Inflammatory macrophage treated with lipopolysaccharide for 4 hours (primary cell): ENCODE data around the gene CYFIP1.
"Not testable (repeated sequence)": the region's sequence is repeated elsewhere in the genome, so short reads cannot be mapped to it uniquely, and the experiment has no call there.

Source experiments
- DNase-seq: peaks from one replicate; pipeline ENCODE4 v3.0.0-alpha.2; 2020

The CYFIP1 gene

GRCh38 chr15:22980189-22981050 is at the start of gene CYFIP1:
CYFIP1 (minus strand) TSS chr15:22980368; CDS start chr15:22947285, 33,083 bp downstream.
- peak; percentile 82 for DNase-seq

- no peak for DNase-seq
Observed at GRCh38 chr15:23026218-23026617, 46.0 kb upstream of the CYFIP1 start.

- no peak for DNase-seq
Observed at GRCh38 chr15:23022156-23022555, 42.0 kb upstream of the CYFIP1 start.

- no peak for DNase-seq
Observed at GRCh38 chr15:23014394-23015000, 34.3 kb upstream of the CYFIP1 start.

- DNase-seq: no peak
Observed at GRCh38 chr15:23013681-23014080, 33.5 kb upstream of the CYFIP1 start.

GRCh38 chr15:23012616-23013015 is 32.4 kb upstream of the CYFIP1 start:
- DNase-seq: not testable (repeated sequence)

GRCh38 chr15:23003736-23004135 is 23.6 kb upstream of the CYFIP1 start:
- DNase-seq: no peak

GRCh38 chr15:23002920-23003319 is 22.8 kb upstream of the CYFIP1 start:
- no peak for DNase-seq

- DNase-seq: no peak
Observed at GRCh38 chr15:22995795-22996194, 15.6 kb upstream of the CYFIP1 start.

GRCh38 chr15:22992024-22992326 is 11.8 kb upstream of the CYFIP1 start:
- DNase-seq: peak; percentile 40

GRCh38 chr15:22989576-22990477 is 9.7 kb upstream of the CYFIP1 start:
- no peak for DNase-seq

GRCh38 chr15:22988811-22989210 is 8.6 kb upstream of the CYFIP1 start:
- no peak for DNase-seq

- DNase-seq: not testable (repeated sequence)
Observed at GRCh38 chr15:22981931-22982330, 1.8 kb upstream of the CYFIP1 start.

- no peak for DNase-seq
Observed at GRCh38 chr15:22981051-22981840, 1.1 kb upstream of the CYFIP1 start.

GRCh38 chr15:22979238-22980188 is 655 bp downstream of the CYFIP1 start:
- peak; percentile 45 for DNase-seq

GRCh38 chr15:22978691-22979237 is 1.4 kb downstream of the CYFIP1 start:
- DNase-seq: no peak

- DNase-seq: peak; percentile 91
Observed at GRCh38 chr15:22974745-22975144, 5.4 kb downstream of the CYFIP1 start.

GRCh38 chr15:22973987-22974386 is 6.2 kb downstream of the CYFIP1 start:
- DNase-seq: no peak

- peak; percentile 49 for DNase-seq
Observed at GRCh38 chr15:22973286-22973685, 6.9 kb downstream of the CYFIP1 start.

GRCh38 chr15:22969489-22969888 is 10.7 kb downstream of the CYFIP1 start:
- DNase-seq: no peak

GRCh38 chr15:22968366-22968765 is 11.8 kb downstream of the CYFIP1 start:
- DNase-seq: peak; percentile 75
